HCT116 (cell line): Measurements from ENCODE around the gene SSH2. TPM values are rescaled to one million over a fixed set of nuclear protein-coding genes. Genes with fewer than 3 reads are reported as not detected.

ENCODE experiments used
- ATAC-seq: fragments of 200-7000 bp; cut with Tn5 transposase; 2 replicates; pipeline ENCODE4 v1.9.1; 2020; ENCODE audit warnings: mild to moderate bottlenecking, moderate library complexity
- BruUV-seq: library from RNA; stranded (reverse); fragments of 400-500 nt; replicated peaks from 2 replicates; lab custom pipeline; 2021; lab: Mats Ljungman, UMichigan
- CTCF ChIA-PET: fragments of 300-600 bp; sonication (Branson Sonifier 250); formaldehyde crosslinking; loops from one replicate; lab custom pipeline; 2021; ENCODE audit warnings: antibody characterized with exemption; lab: Charles Lee
- POLR2A ChIA-PET: fragments of 300-600, 350-600 bp; sonication (Branson Sonifier 250); formaldehyde crosslinking; loops from one replicate; lab custom pipeline; 2021; ENCODE audit warnings: antibody characterized with exemption; lab: Charles Lee
- RAD21 ChIA-PET, 2 experiments: fragments of 300-600 bp; sonication (Branson Sonifier 250); formaldehyde crosslinking; loops; one replicate each; lab custom pipeline; 2023; ENCODE audit warnings: low total read pairs in 2 of 2; ENCODE audit not compliant: uncharacterized antibody in 2 of 2, unreplicated experiment in 2 of 2, low non-redundant PET in 1 of 2; lab: Charles Lee
- DNase-seq: peaks from one replicate; pipeline ENCODE4 v3.0.0-alpha.2; 2010; ENCODE audit warnings: low read depth, low spot score
- H2AFZ ChIP-seq: fragments of 200-600 bp; shearing (Covaris generic), sonication (generic); 2 replicates; pipeline ENCODE4 v1.6.1; 2017; ENCODE audit warnings: low read depth, mixed run types, mixed read lengths, antibody characterized with exemption, low read length; ENCODE audit not compliant: poor library complexity, severe bottlenecking
- H3K27ac ChIP-seq: 2 replicates; pipeline ENCODE4 v1.5.1; 2012; ENCODE audit warnings: low read depth, low read length
- H3K27me3 ChIP-seq: fragments of 200-600 bp; sonication (generic); 2 replicates; pipeline ENCODE4 v1.6.1; 2016; ENCODE audit warnings: mixed run types, low read length, mixed read lengths; ENCODE audit not compliant: insufficient read depth
- H3K36me3 ChIP-seq, 2 experiments: fragments of 200-500 bp in 1 of 2; fragments of 200-600 bp in 1 of 2; sonication (Bioruptor generic) in 1 of 2; sonication (generic) in 1 of 2; 2 replicates each; pipeline versions ENCODE4 v1.5.1 to v1.6.1; 2014 to 2016; ENCODE audit warnings: low read length in 2 of 2, inconsistent platforms in 1 of 2, mixed read lengths in 1 of 2, mixed run types in 1 of 2; ENCODE audit not compliant: insufficient read depth in 2 of 2, control insufficient read depth in 1 of 2
- H3K4me1 ChIP-seq, 2 experiments: fragments of 200-600 bp in 1 of 2; sonication (generic) in 1 of 2; 2 replicates each; pipeline versions ENCODE4 v1.5.1 to v1.6.1; 2012 to 2017; ENCODE audit warnings: low read length in 2 of 2, inconsistent platforms in 1 of 2, mild to moderate bottlenecking in 1 of 2, mixed read lengths in 1 of 2, mixed run types in 1 of 2, moderate library complexity in 1 of 2; ENCODE audit not compliant: insufficient read depth in 2 of 2, control insufficient read depth in 1 of 2
- H3K4me2 ChIP-seq: fragments of 200-600 bp; sonication (generic); 2 replicates; pipeline ENCODE4 v1.6.1; 2017; ENCODE audit warnings: mixed run types, low read length, mixed read lengths
- H3K4me3 ChIP-seq, 2 experiments: fragments of 200-600 bp in 1 of 2; sonication (generic) in 1 of 2; replicated peaks in 1 of 2; 2 replicates each; pipeline ENCODE4 v1.5.1; 2011 to 2016; ENCODE audit warnings: low read length in 2 of 2, control low read depth in 1 of 2, low read depth in 1 of 2, mild to moderate bottlenecking in 1 of 2, mixed read lengths in 1 of 2, mixed run types in 1 of 2
- H3K79me2 ChIP-seq: fragments of 200-600 bp; sonication (generic); 2 replicates; pipeline ENCODE4 v1.6.1; 2017; ENCODE audit warnings: mild to moderate bottlenecking, mixed run types, low read length, moderate library complexity, mixed read lengths; ENCODE audit not compliant: insufficient read depth
- H3K9ac ChIP-seq: fragments of 200-600 bp; sonication (generic); 2 replicates; pipeline ENCODE4 v1.6.1; 2016; ENCODE audit warnings: low read length, mixed read lengths
- H3K9me2 ChIP-seq: fragments of 200-600 bp; sonication (generic), shearing (Covaris generic); 2 replicates; pipeline ENCODE4 v1.6.1; 2017; ENCODE audit warnings: mixed run types, mild to moderate bottlenecking, moderate library complexity; ENCODE audit not compliant: insufficient read depth
- H3K9me3 ChIP-seq, 2 experiments: fragments of 200-500 bp in 1 of 2; fragments of 200-600 bp in 1 of 2; sonication (Bioruptor generic) in 1 of 2; sonication (generic) in 1 of 2; 2 replicates each; pipeline ENCODE4 v1.6.1; 2014 to 2017; ENCODE audit warnings: low read length in 2 of 2, mixed read lengths in 2 of 2, inconsistent platforms in 1 of 2, low read depth in 1 of 2, mild to moderate bottlenecking in 1 of 2, mixed run types in 1 of 2, moderate library complexity in 1 of 2; ENCODE audit not compliant: control insufficient read depth in 1 of 2, insufficient read depth in 1 of 2
- H4K20me1 ChIP-seq: fragments of 200-600 bp; sonication (generic), shearing (Covaris generic); 2 replicates; pipeline ENCODE4 v1.6.1; 2017; ENCODE audit warnings: mixed run types, mild to moderate bottlenecking, moderate library complexity; ENCODE audit not compliant: insufficient read depth
- ATF3 ChIP-seq: IDR thresholded peaks from 2 replicates; pipeline ENCODE4 v1.6.1; 2012
- CBX3 ChIP-seq: IDR thresholded peaks from 2 replicates; pipeline ENCODE4 v1.6.1; 2012; ENCODE audit warnings: low read depth
- EGR1 ChIP-seq: IDR thresholded peaks from 2 replicates; pipeline ENCODE4 v1.6.1; 2012; ENCODE audit warnings: low read depth
- ELF1 ChIP-seq: IDR thresholded peaks from 2 replicates; pipeline ENCODE4 v1.6.1; 2012; ENCODE audit warnings: low read depth, borderline replicate concordance
- POLR2A ChIP-seq: IDR thresholded peaks from 2 replicates; pipeline ENCODE4 v1.7.0; 2011; ENCODE audit warnings: borderline replicate concordance; ENCODE audit not compliant: insufficient read depth, insufficient read length; ENCODE audit errors: extremely low read depth
- RAD21 ChIP-seq: IDR thresholded peaks from 2 replicates; pipeline ENCODE4 v1.6.1; 2012; ENCODE audit warnings: low read depth, mild to moderate bottlenecking
- SIN3A ChIP-seq: IDR thresholded peaks from 2 replicates; pipeline ENCODE4 v1.6.1; 2012; ENCODE audit warnings: low read depth
- YY1 ChIP-seq: IDR thresholded peaks from 2 replicates; pipeline ENCODE4 v1.6.1; 2011; ENCODE audit warnings: low read length, low read depth, moderate library complexity, mild to moderate bottlenecking; ENCODE audit not compliant: insufficient replicate concordance; ENCODE audit errors: extremely low read depth
- ZNF274 ChIP-seq: fragments of 200-500 bp; sonication (Bioruptor generic); IDR thresholded peaks from 2 replicates; pipeline ENCODE4 v1.6.1; 2014; ENCODE audit warnings: mild to moderate bottlenecking, low read depth, low read length, inconsistent platforms
- intact Hi-C: fragments of 100-400 bp; cut with micrococcal nuclease; formaldehyde crosslinking; loops from 2 replicates; pipeline ENCODE4 v1.10.0; 2022
- total RNA-seq: library from RNA; stranded (reverse); gene quantifications from one replicate; pipeline ENCODE4 v1.2.1, GENCODE V29; 2021; ENCODE audit not compliant: unreplicated experiment
- TF ChIP-seq, protein P1 (sequence below), 3 experiments: fragments of 200-600 bp in 1 of 3; sonication (generic) in 1 of 3; IDR thresholded peaks in 2 of 3; conservative IDR thresholded peaks in 1 of 3; 2 replicates each; pipeline ENCODE4 v1.5.1; 2012 to 2017; ENCODE audit warnings: low read depth in 2 of 3, low read length in 2 of 3, antibody characterized with exemption in 1 of 3, borderline replicate concordance in 1 of 3, control low read depth in 1 of 3, mild to moderate bottlenecking in 1 of 3, mixed read lengths in 1 of 3, mixed run types in 1 of 3, moderate library complexity in 1 of 3; ENCODE audit not compliant: insufficient read depth in 1 of 3

SSH2 gene
- total RNA-seq, 1 experiment from 2014 or later = 17.0 TPM

GRCh38 chr17:29610395-29610794 is 319.6 kb downstream of the SSH2 start:
- Histone ChIP-seq H3K79me2 (peaks cover 4% of the 10 kb centered on the region; the same call in 1 of the 2 replicates), H2AFZ (no peak overlapping the region), H3K4me1 (0 out of 4 replicates have a peak, but pooled peaks cover 0 to 3% of the 10 kb centered on the region in 2 experiments), H3K9ac (no peak overlapping the region), H3K4me2 (no peak overlapping the region), H3K4me3 (no peak overlapping the region), H4K20me1 (no peaks in the 10 kb centered on the region), H3K9me3 (no peaks in the 10 kb centered on the region), H3K36me3 (no peaks in the 10 kb centered on the region), H3K27ac (no peak overlapping the region), H3K27me3 (no peaks in the 10 kb centered on the region), H3K9me2 (no peaks in the 10 kb centered on the region)
- CTCF ChIA-PET = no interaction called here
- POLR2A ChIA-PET = no interaction called here
- DNase-seq = no peak
- ATAC-seq = no peak
- intact Hi-C loops = no loop called here
- no TSS peak for BruUV-seq
- RAD21 ChIA-PET = no interaction called here
- TF ChIP-seq YY1 (no peak), RAD21 (no peak), ZNF274 (no peak), SIN3A (no peak), ATF3 (no peak), POLR2A (no peak), EGR1 (no peak), ELF1 (no peak), CBX3 (no peak)
- TF ChIP-seq, protein P1, sequence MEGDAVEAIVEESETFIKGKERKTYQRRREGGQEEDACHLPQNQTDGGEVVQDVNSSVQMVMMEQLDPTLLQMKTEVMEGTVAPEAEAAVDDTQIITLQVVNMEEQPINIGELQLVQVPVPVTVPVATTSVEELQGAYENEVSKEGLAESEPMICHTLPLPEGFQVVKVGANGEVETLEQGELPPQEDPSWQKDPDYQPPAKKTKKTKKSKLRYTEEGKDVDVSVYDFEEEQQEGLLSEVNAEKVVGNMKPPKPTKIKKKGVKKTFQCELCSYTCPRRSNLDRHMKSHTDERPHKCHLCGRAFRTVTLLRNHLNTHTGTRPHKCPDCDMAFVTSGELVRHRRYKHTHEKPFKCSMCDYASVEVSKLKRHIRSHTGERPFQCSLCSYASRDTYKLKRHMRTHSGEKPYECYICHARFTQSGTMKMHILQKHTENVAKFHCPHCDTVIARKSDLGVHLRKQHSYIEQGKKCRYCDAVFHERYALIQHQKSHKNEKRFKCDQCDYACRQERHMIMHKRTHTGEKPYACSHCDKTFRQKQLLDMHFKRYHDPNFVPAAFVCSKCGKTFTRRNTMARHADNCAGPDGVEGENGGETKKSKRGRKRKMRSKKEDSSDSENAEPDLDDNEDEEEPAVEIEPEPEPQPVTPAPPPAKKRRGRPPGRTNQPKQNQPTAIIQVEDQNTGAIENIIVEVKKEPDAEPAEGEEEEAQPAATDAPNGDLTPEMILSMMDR (IDR thresholded peaks at IDR 0.05 in 2 of 3, conservative IDR thresholded peaks at IDR 0.05 in 1 of 3; ENCODE audit: borderline replicate concordance in 1 of 3, insufficient read depth in 1 of 3, low read depth in 2 of 3, low read length in 2 of 3) = no peak
